ENCODE data around the gene SPDYC.

- TF ChIP-seq CTCF (IDR thresholded peaks at IDR 0.05): no peak
- TF ChIP-seq POLR2A (IDR thresholded peaks at IDR 0.05): no peak
These were observed 36.4 kb downstream of the SPDYC start for GRCh38 chr11:65206441-65206841.

Data from breast epithelium (tissue), 3 donors.